NCI-H146 treated with DMSO at 0.1 percent for 48 hours (cell line): Measurements from ENCODE around the gene MSRB2.

Experiments
- DNase-seq: peaks from one replicate; lab custom pipeline; 2025; ENCODE audit not compliant: unreplicated experiment; lab: John Stamatoyannopoulos, UW

MSRB2 gene

DNA sequence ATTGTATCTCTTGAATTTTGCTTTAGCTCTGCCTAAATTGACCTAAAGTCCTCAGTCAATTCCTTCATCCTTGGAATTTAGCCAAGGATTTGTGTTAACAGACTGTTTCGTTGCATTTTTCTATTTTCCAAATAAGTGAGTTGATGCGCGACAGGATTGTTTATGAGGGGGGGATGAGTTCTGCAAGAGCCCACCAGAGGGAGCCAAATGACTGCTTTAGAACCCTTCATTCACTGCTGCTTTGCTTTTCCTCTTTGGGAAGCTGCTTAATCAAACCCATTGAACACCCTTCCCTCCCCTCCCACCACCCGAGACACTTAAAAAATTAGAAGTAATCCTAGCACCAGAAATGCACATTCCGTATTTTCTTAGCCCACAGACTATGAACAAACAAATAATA lies 63.0 kb downstream of the MSRB2 start:
- DNase-seq: peak; percentile 66

DNA sequence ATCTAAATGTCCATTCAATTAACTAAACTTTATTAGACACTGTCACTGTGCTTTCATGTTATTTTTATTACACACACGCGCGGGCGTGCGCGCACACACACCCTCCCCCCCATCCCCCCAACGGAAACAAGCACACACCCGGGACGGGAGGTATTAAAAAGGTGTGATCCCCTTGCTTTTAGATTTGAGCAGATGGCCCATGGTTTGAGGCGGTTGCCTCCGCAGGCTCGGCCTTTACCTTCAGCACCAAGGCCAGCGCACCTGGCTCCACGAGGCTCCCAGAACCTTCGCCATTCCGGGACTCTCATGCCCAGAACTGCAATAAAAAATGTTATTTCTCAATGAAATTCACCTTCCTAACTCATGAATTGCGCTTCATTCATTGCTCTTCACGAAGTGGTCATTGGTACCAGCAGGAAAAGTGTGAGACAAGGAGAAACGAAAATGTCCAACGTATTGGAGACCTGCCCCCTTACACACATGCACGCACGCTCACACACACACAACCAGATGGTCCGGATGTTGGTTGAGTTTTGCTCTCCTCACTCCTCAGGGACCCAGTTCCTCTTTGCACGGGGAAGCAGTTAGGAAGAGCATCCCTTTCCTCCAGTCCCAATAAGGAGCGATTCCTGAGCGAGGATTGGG lies 76.0 kb downstream of the MSRB2 start:
- DNase-seq: no peak
